Measurements from ENCODE around the gene INIP.
A peak's percentile ranks its signal among the peaks of the same experiment; 100 is the strongest.

INIP gene

DNA sequence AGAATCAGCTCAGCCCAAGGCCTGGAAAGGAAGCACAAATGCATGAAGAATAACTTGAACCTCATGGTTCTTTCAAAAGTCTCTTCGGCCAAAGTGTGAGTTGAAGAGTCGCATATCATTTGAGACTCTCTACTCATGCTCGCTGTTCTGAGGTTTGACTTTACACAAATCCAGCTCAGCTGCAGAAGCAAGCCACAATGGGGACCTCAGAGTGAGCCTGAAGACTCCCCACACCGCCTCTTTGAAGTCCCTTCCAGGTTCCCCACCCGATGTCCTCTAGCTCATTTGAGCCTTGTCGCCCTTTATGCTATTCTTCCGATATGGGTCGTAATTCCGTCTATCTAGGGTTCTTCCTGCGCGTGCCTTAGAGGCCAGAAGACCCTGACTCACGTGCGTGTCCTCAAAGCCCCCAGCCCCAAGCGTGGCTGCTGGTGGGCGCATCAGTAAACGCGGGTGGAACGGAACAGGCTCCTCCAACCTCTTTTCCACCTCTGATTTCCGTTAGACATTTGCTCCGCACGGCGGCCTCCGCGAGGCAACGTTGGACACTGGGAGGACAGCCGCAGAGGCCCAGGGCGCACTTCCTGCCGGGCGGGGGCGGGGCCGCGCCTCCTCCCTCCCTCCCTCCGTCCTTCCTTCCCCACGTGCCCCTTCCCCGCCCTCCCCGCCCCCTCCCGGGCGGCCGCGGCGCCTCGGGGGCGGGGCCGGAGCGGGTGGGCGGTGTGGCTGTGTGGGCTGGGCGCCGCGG is 32.3 kb upstream of the INIP start, which contains the start of gene SNX30:
SNX30 (plus strand) TSS at position 745 of the 748 bp plus-strand sequence. CDS start 242 bp downstream, outside the sequence.
- peak within 1 kb of the TSS; percentile 7 for H3K4ac ChIP-seq (ENCODE audit: low read depth, low read length)
- no peak within 1 kb of the TSS for H3K23ac ChIP-seq (ENCODE audit: low read length)
- H3K79me1 ChIP-seq (ENCODE audit: low read length) = peaks cover 16% of the 10 kb centered on the region
- H3K27me3 ChIP-seq (ENCODE audit: insufficient read depth, low read length) = no peaks in the 10 kb centered on the region
- H3K79me2 ChIP-seq (ENCODE audit: control insufficient read depth, insufficient read depth, low read length, poor library complexity) = peaks cover 8% of the 10 kb centered on the region
- peak within 1 kb of the TSS; percentile 78 for H3K14ac ChIP-seq (ENCODE audit: low read length)
- H4K8ac ChIP-seq (ENCODE audit: low read depth, low read length) = peak within 1 kb of the TSS; percentile 100
- no peak within 1 kb of the TSS for H2AK5ac ChIP-seq (ENCODE audit: low read length)
- H4K91ac ChIP-seq (ENCODE audit: low read depth, low read length) = peak within 1 kb of the TSS; percentile 90
- H2BK120ac ChIP-seq (ENCODE audit: insufficient read depth, low read length, poor library complexity) = peak within 1 kb of the TSS; percentile 72
- peaks cover 17 to 27% of the 10 kb centered on the region in 2 experiments for H3K4me1 ChIP-seq (ENCODE audit: control insufficient read depth in 1 of 2, insufficient read depth in 2 of 2, low read length in 2 of 2)
- peak within 1 kb of the TSS; percentile 87 for H3K18ac ChIP-seq (ENCODE audit: low read length)
- no peaks in the 10 kb centered on the region for H3K36me3 ChIP-seq (ENCODE audit: control insufficient read depth in 1 of 2, insufficient read depth in 2 of 2, low read length in 2 of 2)
- peak within 1 kb of the TSS; percentile 95 for H2AFZ ChIP-seq (ENCODE audit: insufficient read depth, low read length, poor library complexity)
- peak within 1 kb of the TSS; percentile 95 for H3K4me3 ChIP-seq (ENCODE audit: low read depth, low read length)
- peak within 1 kb of the TSS; percentile 3 for H2BK5ac ChIP-seq (ENCODE audit: low read depth, low read length, poor library complexity)
- H3K9ac ChIP-seq (ENCODE audit: low read length) = peak within 1 kb of the TSS; percentile 84
- H2BK12ac ChIP-seq (ENCODE audit: low read length) = no peak within 1 kb of the TSS
- peak within 1 kb of the TSS; percentile 58 for H3K27ac ChIP-seq (ENCODE audit: low read depth, low read length)
- no peaks in the 10 kb centered on the region for H3K9me3 ChIP-seq (ENCODE audit: insufficient read depth, low read depth, low read length)
- H3K4me2 ChIP-seq (ENCODE audit: low read length) = peak within 1 kb of the TSS; percentile 98
- H4K12ac ChIP-seq (ENCODE audit: low read depth, low read length) = peak within 1 kb of the TSS; percentile 96
- no CpG with 5 or more reads among the region's 49 CpGs for WGBS (ENCODE audit: extremely low coverage, insufficient coverage, insufficient read length)
- peak; percentile 87 to 92 for DNase-seq

- peaks cover 8% of the 10 kb centered on the region for H3K79me2 ChIP-seq (ENCODE audit: control insufficient read depth, insufficient read depth, low read length, poor library complexity)
- H3K4me2 ChIP-seq (ENCODE audit: low read length) = no peak overlapping the region
- H2BK12ac ChIP-seq (ENCODE audit: low read length) = no peak overlapping the region
- H4K91ac ChIP-seq (ENCODE audit: low read depth, low read length) = no peak overlapping the region
- H3K27me3 ChIP-seq (ENCODE audit: insufficient read depth, low read length) = no peaks in the 10 kb centered on the region
- no peaks in the 10 kb centered on the region for H3K9me3 ChIP-seq (ENCODE audit: insufficient read depth, low read depth, low read length)
- H2AFZ ChIP-seq (ENCODE audit: insufficient read depth, low read length, poor library complexity) = no peak overlapping the region
- no peak overlapping the region for H3K23ac ChIP-seq (ENCODE audit: low read length)
- H3K27ac ChIP-seq (ENCODE audit: low read depth, low read length) = no peak overlapping the region
- H2BK5ac ChIP-seq (ENCODE audit: low read depth, low read length, poor library complexity) = no peak overlapping the region
- no peak overlapping the region for H3K14ac ChIP-seq (ENCODE audit: low read length)
- no peak overlapping the region for H3K4ac ChIP-seq (ENCODE audit: low read depth, low read length)
- no peak overlapping the region for H4K8ac ChIP-seq (ENCODE audit: low read depth, low read length)
- no peak for DNase-seq
- WGBS (ENCODE audit: extremely low coverage, insufficient coverage, insufficient read length) = no CpG with 5 or more reads among the region's 7 CpGs
- H3K36me3 ChIP-seq (ENCODE audit: control insufficient read depth in 1 of 2, insufficient read depth in 2 of 2, low read length in 2 of 2) = no peaks in the 10 kb centered on the region
- H2AK5ac ChIP-seq (ENCODE audit: low read length) = no peak overlapping the region
- H3K4me3 ChIP-seq (ENCODE audit: low read depth, low read length) = no peak overlapping the region
- H3K9ac ChIP-seq (ENCODE audit: low read length) = no peak overlapping the region
- no peak overlapping the region for H4K12ac ChIP-seq (ENCODE audit: low read depth, low read length)
- H3K18ac ChIP-seq (ENCODE audit: low read length) = no peak overlapping the region
- peaks cover 14% of the 10 kb centered on the region for H3K79me1 ChIP-seq (ENCODE audit: low read length)
- no peak overlapping the region for H2BK120ac ChIP-seq (ENCODE audit: insufficient read depth, low read length, poor library complexity)
- peaks cover 6 to 11% of the 10 kb centered on the region in 2 experiments for H3K4me1 ChIP-seq (ENCODE audit: control insufficient read depth in 1 of 2, insufficient read depth in 2 of 2, low read length in 2 of 2)
Measured at GRCh38 chr9:112747094-112747493, 29.2 kb upstream of the INIP start.

- Histone ChIP-seq H3K4me1 (ENCODE audit: control insufficient read depth in 1 of 2, insufficient read depth in 2 of 2, low read length in 2 of 2) (no peaks in the 10 kb centered on the region), H3K79me2 (ENCODE audit: control insufficient read depth, insufficient read depth, low read length, poor library complexity) (no peaks in the 10 kb centered on the region), H4K91ac (ENCODE audit: low read depth, low read length) (no peak overlapping the region), H3K9ac (ENCODE audit: low read length) (no peak overlapping the region), H3K27me3 (ENCODE audit: insufficient read depth, low read length) (no peaks in the 10 kb centered on the region), H3K23ac (ENCODE audit: low read length) (no peak overlapping the region), H2BK5ac (ENCODE audit: low read depth, low read length, poor library complexity) (no peak overlapping the region), H3K79me1 (ENCODE audit: low read length) (no peaks in the 10 kb centered on the region), H4K12ac (ENCODE audit: low read depth, low read length) (no peak overlapping the region), H3K18ac (ENCODE audit: low read length) (no peak overlapping the region), H4K8ac (ENCODE audit: low read depth, low read length) (no peak overlapping the region), H3K4me2 (ENCODE audit: low read length) (no peak overlapping the region), H3K9me3 (ENCODE audit: insufficient read depth, low read depth, low read length) (no peaks in the 10 kb centered on the region), H3K4me3 (ENCODE audit: low read depth, low read length) (no peak overlapping the region), H2BK12ac (ENCODE audit: low read length) (no peak overlapping the region), H2BK120ac (ENCODE audit: insufficient read depth, low read length, poor library complexity) (no peak overlapping the region), H2AK5ac (ENCODE audit: low read length) (no peak overlapping the region), H3K36me3 (ENCODE audit: control insufficient read depth in 1 of 2, insufficient read depth in 2 of 2, low read length in 2 of 2) (no peaks in the 10 kb centered on the region), H3K4ac (ENCODE audit: low read depth, low read length) (no peak overlapping the region), H2AFZ (ENCODE audit: insufficient read depth, low read length, poor library complexity) (no peak overlapping the region), H3K14ac (ENCODE audit: low read length) (no peak overlapping the region), H3K27ac (ENCODE audit: low read depth, low read length) (no peak overlapping the region)
- WGBS (ENCODE audit: extremely low coverage, insufficient coverage, insufficient read length) = no CpG with 5 or more reads among the region's 4 CpGs
- no peak for DNase-seq
Measured at GRCh38 chr9:112744177-112744576, 26.3 kb upstream of the INIP start.

- Histone ChIP-seq H3K23ac (ENCODE audit: low read length) (no peak overlapping the region), H2BK5ac (ENCODE audit: low read depth, low read length, poor library complexity) (no peak overlapping the region), H3K79me2 (ENCODE audit: control insufficient read depth, insufficient read depth, low read length, poor library complexity) (no peaks in the 10 kb centered on the region), H3K14ac (ENCODE audit: low read length) (no peak overlapping the region), H3K27ac (ENCODE audit: low read depth, low read length) (no peak overlapping the region), H3K4me2 (ENCODE audit: low read length) (no peak overlapping the region), H4K12ac (ENCODE audit: low read depth, low read length) (no peak overlapping the region), H3K4ac (ENCODE audit: low read depth, low read length) (no peak overlapping the region), H4K8ac (ENCODE audit: low read depth, low read length) (no peak overlapping the region), H2BK120ac (ENCODE audit: insufficient read depth, low read length, poor library complexity) (no peak overlapping the region), H3K9me3 (ENCODE audit: insufficient read depth, low read depth, low read length) (no peaks in the 10 kb centered on the region), H3K9ac (ENCODE audit: low read length) (no peak overlapping the region), H3K27me3 (ENCODE audit: insufficient read depth, low read length) (no peaks in the 10 kb centered on the region), H4K91ac (ENCODE audit: low read depth, low read length) (no peak overlapping the region), H3K79me1 (ENCODE audit: low read length) (no peaks in the 10 kb centered on the region), H2BK12ac (ENCODE audit: low read length) (no peak overlapping the region), H3K4me3 (ENCODE audit: low read depth, low read length) (no peak overlapping the region), H3K18ac (ENCODE audit: low read length) (no peak overlapping the region), H3K4me1 (ENCODE audit: control insufficient read depth in 1 of 2, insufficient read depth in 2 of 2, low read length in 2 of 2) (no peaks in the 10 kb centered on the region), H2AFZ (ENCODE audit: insufficient read depth, low read length, poor library complexity) (no peak overlapping the region), H2AK5ac (ENCODE audit: low read length) (no peak overlapping the region), H3K36me3 (ENCODE audit: control insufficient read depth in 1 of 2, insufficient read depth in 2 of 2, low read length in 2 of 2) (no peaks in the 10 kb centered on the region)
- peak in 1 of 2 donors; percentile 31 for DNase-seq
- WGBS (ENCODE audit: extremely low coverage, insufficient coverage, insufficient read length) = no CpG with 5 or more reads among the region's 3 CpGs
Measured at GRCh38 chr9:112743216-112743836, 25.4 kb upstream of the INIP start.
